Ishikawa (cell line): ENCODE data around the gene RASGEF1C.

Experiments
- EGR1 ChIP-seq: IDR thresholded peaks from 2 replicates; pipeline ENCODE4 v1.6.1; 2012
- REST ChIP-seq: IDR thresholded peaks from 2 replicates; pipeline ENCODE4 v1.6.1; 2012; ENCODE audit warnings: low read depth, mild to moderate bottlenecking
- TAF1 ChIP-seq: IDR thresholded peaks from 2 replicates; pipeline ENCODE4 v1.6.1; 2012; ENCODE audit warnings: low read depth, mild to moderate bottlenecking
- YY1 ChIP-seq: IDR thresholded peaks from 2 replicates; pipeline ENCODE4 v1.6.1; 2012; ENCODE audit warnings: low read depth
- TF ChIP-seq, protein P1 (sequence below): IDR thresholded peaks from 2 replicates; pipeline ENCODE4 v1.6.1; 2012

DNA sequence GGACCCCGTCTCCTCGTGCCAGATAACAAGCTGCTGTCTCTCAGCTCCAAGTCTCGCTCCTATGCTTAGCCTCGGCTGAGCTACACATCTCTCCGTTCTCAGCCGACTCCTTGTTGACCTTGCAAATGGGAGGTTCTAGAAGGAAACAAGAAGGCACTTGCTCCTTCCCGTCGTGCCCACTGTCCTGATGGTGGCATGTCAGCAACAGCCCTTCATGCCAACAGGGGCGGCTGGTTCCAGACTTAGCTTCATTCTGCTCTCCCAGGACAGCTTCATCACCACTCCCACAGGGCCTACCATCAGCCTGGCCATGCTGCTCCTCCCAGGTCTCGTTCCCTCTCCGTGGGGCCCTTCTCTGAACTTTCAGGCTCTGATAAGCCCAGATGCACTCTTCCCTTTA lies 13.0 kb upstream of the RASGEF1C start:
- TF ChIP-seq, protein P1, sequence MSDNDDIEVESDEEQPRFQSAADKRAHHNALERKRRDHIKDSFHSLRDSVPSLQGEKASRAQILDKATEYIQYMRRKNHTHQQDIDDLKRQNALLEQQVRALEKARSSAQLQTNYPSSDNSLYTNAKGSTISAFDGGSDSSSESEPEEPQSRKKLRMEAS, result no peak
- TF ChIP-seq YY1, result no peak
- TF ChIP-seq EGR1, result no peak
- no peak for TF ChIP-seq TAF1
- no peak for TF ChIP-seq REST
